ENCODE results near the gene PIM2.

DNA sequence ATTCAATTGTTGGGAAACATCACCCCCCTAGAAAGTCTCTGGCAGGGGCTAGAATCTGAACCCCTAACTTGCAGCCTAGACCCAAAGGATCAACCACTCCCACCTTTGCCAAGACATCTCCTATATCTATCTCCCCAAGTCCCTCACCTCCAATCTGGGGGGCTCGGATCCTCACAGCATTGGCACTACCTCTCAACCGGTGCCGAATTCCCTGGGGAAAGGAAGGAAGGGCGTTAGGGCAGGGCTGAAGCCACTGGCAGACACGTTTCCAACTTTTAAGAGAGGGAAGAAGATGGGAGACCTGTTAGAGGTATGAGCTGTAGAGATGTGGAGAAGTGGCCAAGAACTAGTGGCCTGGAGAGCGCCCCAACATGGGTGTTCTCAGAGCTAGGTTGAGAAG lies 23.9 kb downstream of the PIM2 start:
- TF ChIP-seq SIN3A (IDR thresholded peaks at IDR 0.05; ENCODE audit: borderline replicate concordance, insufficient read depth, low read length): no peak
- TF ChIP-seq, protein P1, sequence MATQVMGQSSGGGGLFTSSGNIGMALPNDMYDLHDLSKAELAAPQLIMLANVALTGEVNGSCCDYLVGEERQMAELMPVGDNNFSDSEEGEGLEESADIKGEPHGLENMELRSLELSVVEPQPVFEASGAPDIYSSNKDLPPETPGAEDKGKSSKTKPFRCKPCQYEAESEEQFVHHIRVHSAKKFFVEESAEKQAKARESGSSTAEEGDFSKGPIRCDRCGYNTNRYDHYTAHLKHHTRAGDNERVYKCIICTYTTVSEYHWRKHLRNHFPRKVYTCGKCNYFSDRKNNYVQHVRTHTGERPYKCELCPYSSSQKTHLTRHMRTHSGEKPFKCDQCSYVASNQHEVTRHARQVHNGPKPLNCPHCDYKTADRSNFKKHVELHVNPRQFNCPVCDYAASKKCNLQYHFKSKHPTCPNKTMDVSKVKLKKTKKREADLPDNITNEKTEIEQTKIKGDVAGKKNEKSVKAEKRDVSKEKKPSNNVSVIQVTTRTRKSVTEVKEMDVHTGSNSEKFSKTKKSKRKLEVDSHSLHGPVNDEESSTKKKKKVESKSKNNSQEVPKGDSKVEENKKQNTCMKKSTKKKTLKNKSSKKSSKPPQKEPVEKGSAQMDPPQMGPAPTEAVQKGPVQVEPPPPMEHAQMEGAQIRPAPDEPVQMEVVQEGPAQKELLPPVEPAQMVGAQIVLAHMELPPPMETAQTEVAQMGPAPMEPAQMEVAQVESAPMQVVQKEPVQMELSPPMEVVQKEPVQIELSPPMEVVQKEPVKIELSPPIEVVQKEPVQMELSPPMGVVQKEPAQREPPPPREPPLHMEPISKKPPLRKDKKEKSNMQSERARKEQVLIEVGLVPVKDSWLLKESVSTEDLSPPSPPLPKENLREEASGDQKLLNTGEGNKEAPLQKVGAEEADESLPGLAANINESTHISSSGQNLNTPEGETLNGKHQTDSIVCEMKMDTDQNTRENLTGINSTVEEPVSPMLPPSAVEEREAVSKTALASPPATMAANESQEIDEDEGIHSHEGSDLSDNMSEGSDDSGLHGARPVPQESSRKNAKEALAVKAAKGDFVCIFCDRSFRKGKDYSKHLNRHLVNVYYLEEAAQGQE (IDR thresholded peaks at IDR 0.05; ENCODE audit: insufficient read depth in 1 of 2, low read depth in 2 of 2, low read length in 2 of 2): no peak

Measured in PFSK-1 (cell line).